Liver (tissue), 9 donors: Measurements from ENCODE around the gene ADAM8. TPM values are rescaled to one million over a fixed set of nuclear protein-coding genes. Genes with fewer than 3 reads are reported as not detected.

Experiments used
- DNase-seq: peaks from one replicate; pipeline ENCODE4 v3.0.0-alpha.2; 2017; ENCODE audit warnings: low spot score
- H3K27ac ChIP-seq, 2 donors: one replicate each; pipeline ENCODE4 v1.7.0; 2013; ENCODE audit warnings: inconsistent platforms in 2 of 2, low read length in 2 of 2, control low read depth in 1 of 2, low read depth in 1 of 2, mild to moderate bottlenecking in 1 of 2
- H3K27me3 ChIP-seq, 4 donors: one replicate each; pipeline versions ENCODE4 v1.6.1 to v1.7.0; 2013; ENCODE audit warnings: low read length in 3 of 4, inconsistent platforms in 1 of 4, mild to moderate bottlenecking in 1 of 4, moderate library complexity in 1 of 4; ENCODE audit not compliant: control insufficient read depth in 4 of 4, insufficient read depth in 4 of 4
- H3K36me3 ChIP-seq, 4 donors: one replicate each; pipeline versions ENCODE4 v1.6.1 to v1.7.0; 2013; ENCODE audit warnings: low read length in 3 of 4, mild to moderate bottlenecking in 3 of 4, low read depth in 1 of 4, moderate library complexity in 1 of 4; ENCODE audit not compliant: control insufficient read depth in 4 of 4, insufficient read depth in 3 of 4
- H3K4me1 ChIP-seq, 4 donors: one replicate each; pipeline versions ENCODE4 v1.6.1 to v1.7.0; 2013; ENCODE audit warnings: low read length in 3 of 4, mild to moderate bottlenecking in 3 of 4, moderate library complexity in 1 of 4; ENCODE audit not compliant: control insufficient read depth in 4 of 4, insufficient read depth in 4 of 4
- H3K4me3 ChIP-seq, 3 donors: one replicate each; pipeline versions ENCODE4 v1.6.1 to v1.7.0; 2013; ENCODE audit warnings: low read length in 3 of 3, control low read depth in 1 of 3, low read depth in 1 of 3, mild to moderate bottlenecking in 1 of 3
- H3K9ac ChIP-seq, 2 donors: one replicate each; pipeline ENCODE4 v1.7.0; 2013; ENCODE audit warnings: low read length in 2 of 2, mild to moderate bottlenecking in 2 of 2, moderate library complexity in 2 of 2, control low read depth in 1 of 2, low read depth in 1 of 2
- H3K9me3 ChIP-seq, 4 donors: one replicate each; pipeline versions ENCODE4 v1.6.1 to v1.7.0; 2013; ENCODE audit warnings: low read length in 3 of 4; ENCODE audit not compliant: control insufficient read depth in 4 of 4
- ATF3 ChIP-seq: IDR thresholded peaks from 2 replicates; pipeline ENCODE4 v1.6.1; 2016; ENCODE audit warnings: antibody characterized with exemption
- CTCF ChIP-seq: fragments of 150-350 bp; IDR thresholded peaks from 2 replicates; pipeline ENCODE4 v1.5.1; 2017; ENCODE audit warnings: improper control_type of control experiment, low read depth, low read length; ENCODE audit not compliant: missing input control
- EGR1 ChIP-seq, 2 donors: IDR thresholded peaks; 2 replicates each; pipeline ENCODE4 v1.6.1; 2016 to 2018; ENCODE audit warnings: antibody characterized with exemption in 2 of 2, low read depth in 2 of 2
- FOXA1 ChIP-seq: IDR thresholded peaks from 2 replicates; pipeline ENCODE4 v1.6.1; 2016; ENCODE audit warnings: antibody characterized with exemption
- FOXA2 ChIP-seq: IDR thresholded peaks from 2 replicates; pipeline ENCODE4 v1.6.1; 2016; ENCODE audit warnings: antibody characterized with exemption
- HNF4A ChIP-seq, 2 donors: conservative IDR thresholded peaks; 2 replicates each; pipeline ENCODE4 v1.6.1; 2016; ENCODE audit warnings: antibody characterized with exemption in 2 of 2, mild to moderate bottlenecking in 2 of 2
- HNF4G ChIP-seq: IDR thresholded peaks from 2 replicates; pipeline ENCODE4 v1.6.1; 2016; ENCODE audit warnings: antibody characterized with exemption
- JUND ChIP-seq, 2 donors: IDR thresholded peaks; 2 replicates each; pipeline ENCODE4 v1.6.1; 2016; ENCODE audit warnings: antibody characterized with exemption in 2 of 2
- MAX ChIP-seq: IDR thresholded peaks from 2 replicates; pipeline ENCODE4 v1.6.1; 2016; ENCODE audit warnings: antibody characterized with exemption
- NR2F2 ChIP-seq: IDR thresholded peaks from 2 replicates; pipeline ENCODE4 v1.6.1; 2016; ENCODE audit warnings: antibody characterized with exemption
- RAD21 ChIP-seq, 2 donors: IDR thresholded peaks; 2 replicates each; pipeline ENCODE4 v1.6.1; 2016; ENCODE audit warnings: antibody characterized with exemption in 2 of 2, mild to moderate bottlenecking in 2 of 2
- REST ChIP-seq: IDR thresholded peaks from 2 replicates; pipeline ENCODE4 v1.6.1; 2016; ENCODE audit warnings: antibody characterized with exemption, mild to moderate bottlenecking
- RXRA ChIP-seq, 2 donors: IDR thresholded peaks; 2 replicates each; pipeline ENCODE4 v1.6.1; 2017 to 2018; ENCODE audit warnings: antibody characterized with exemption in 2 of 2, mild to moderate bottlenecking in 1 of 2
- SP1 ChIP-seq: IDR thresholded peaks from 2 replicates; pipeline ENCODE4 v1.6.1; 2018; ENCODE audit warnings: antibody characterized with exemption, mild to moderate bottlenecking
- TAF1 ChIP-seq: conservative IDR thresholded peaks from 2 replicates; pipeline ENCODE4 v1.6.1; 2016; ENCODE audit warnings: antibody characterized with exemption, mild to moderate bottlenecking
- YY1 ChIP-seq: IDR thresholded peaks from 2 replicates; pipeline ENCODE4 v1.6.1; 2016; ENCODE audit warnings: antibody characterized with exemption, mild to moderate bottlenecking
- ZBTB33 ChIP-seq: IDR thresholded peaks from 2 replicates; pipeline ENCODE4 v1.6.1; 2016; ENCODE audit warnings: antibody characterized with exemption
- WGBS: extraction: QIAGEN DNeasy Blood & Tissue Kit; methylation state at CpG from one replicate; pipeline ENCODE4 v1.1.7; 2013; 5-methylcytosine and 5-hydroxymethylcytosine counted together
- polyA plus RNA-seq, 2 donors: library from polyadenylated mRNA; stranded (reverse) in 1 of 2; unstranded in 1 of 2; fragments of 200-250 nt in 1 of 2; fragments of >200 nt in 1 of 2; fragmentation: Nextera tagmentation in 1 of 2; extraction: Ambion mirVana in 1 of 2; gene quantifications; one replicate each; pipeline versions ENCODE4 v1.2.1 to v1.2.3, GENCODE V29; 2013 to 2015
- total RNA-seq, 2 donors: library from RNA; depleted of rRNA; stranded (reverse); fragments of >200 nt; gene quantifications; one replicate each; pipeline ENCODE4 v1.2.3, GENCODE V29; 2014
- donor health status: healthy.
- donor health status: healthy.
- donor health status: healthy.
- donor health status: healthy.
- donor health status: healthy.

Gene ADAM8
- total and polyA plus RNA-seq, 4 donors = 1.3 to 6.9 (median 3.7) TPM

- no peak for DNase-seq
- H3K27me3 ChIP-seq = peaks cover 0 to 22% (median 2%) of the 10 kb centered on the region in 4 donors
- WGBS = 65% methylated on average over 25 of the region's 25 CpGs
- H3K9me3 ChIP-seq = no peaks in the 10 kb centered on the region
- TF ChIP-seq YY1 = no peak
- no peak for TF ChIP-seq EGR1 (IDR thresholded peaks at IDR 0.05; ENCODE audit: low read depth in 2 of 2)
- no peak for TF ChIP-seq SP1
- TF ChIP-seq ZBTB33 = no peak
- no peak for TF ChIP-seq HNF4A (conservative IDR thresholded peaks at IDR 0.05)
- TF ChIP-seq RAD21 (IDR thresholded peaks at IDR 0.05) = no peak
- no peak for TF ChIP-seq HNF4G
- no peak for TF ChIP-seq NR2F2
- no peak for TF ChIP-seq FOXA2
- TF ChIP-seq REST = no peak
- TF ChIP-seq TAF1 = no peak
- no peak for TF ChIP-seq RXRA (IDR thresholded peaks at IDR 0.05)
- no peak for TF ChIP-seq CTCF
- no peak for TF ChIP-seq JUND (IDR thresholded peaks at IDR 0.05)
- TF ChIP-seq FOXA1 = no peak
- H3K27ac ChIP-seq = no peak overlapping the region
- peak overlapping the region in 1 of 3 donors; percentile 10 for H3K4me3 ChIP-seq
- H3K36me3 ChIP-seq = no peaks in the 10 kb centered on the region
- no peak overlapping the region for H3K9ac ChIP-seq
- H3K4me1 ChIP-seq = peaks cover 2 to 11% (median 7%) of the 10 kb centered on the region in 4 donors
Observed at GRCh38 chr10:133241501-133242205, 35.0 kb downstream of the ADAM8 start.

GRCh38 chr10:133239990-133240389, 36.7 kb downstream of the ADAM8 start:
- H3K4me3 ChIP-seq = no peak overlapping the region
- H3K9ac ChIP-seq = no peak overlapping the region
- H3K27ac ChIP-seq = no peak overlapping the region
- H3K36me3 ChIP-seq = no peaks in the 10 kb centered on the region
- DNase-seq = no peak
- TF ChIP-seq CTCF = no peak
- TF ChIP-seq YY1 = no peak
- TF ChIP-seq RAD21 (IDR thresholded peaks at IDR 0.05) = no peak
- TF ChIP-seq MAX = no peak
- no peak for TF ChIP-seq FOXA2
- no peak for TF ChIP-seq TAF1
- TF ChIP-seq EGR1 (IDR thresholded peaks at IDR 0.05; ENCODE audit: low read depth in 2 of 2) = no peak
- no peak for TF ChIP-seq HNF4A (conservative IDR thresholded peaks at IDR 0.05)
- no peak for TF ChIP-seq ATF3
- TF ChIP-seq JUND (IDR thresholded peaks at IDR 0.05) = no peak
- TF ChIP-seq NR2F2 = no peak
- WGBS = 78% methylated on average over 15 of the region's 15 CpGs
- H3K4me1 ChIP-seq = peaks cover 4 to 17% (median 11%) of the 10 kb centered on the region in 4 donors
- H3K27me3 ChIP-seq = peaks cover 0 to 29% (median 2%) of the 10 kb centered on the region in 4 donors
- H3K9me3 ChIP-seq = no peaks in the 10 kb centered on the region
